GM19468 (cell line): ENCODE measurements around the gene AHCTF1.

Experiments
- ATAC-seq: cut with Tn5 transposase; IDR thresholded peaks from one replicate; pipeline ENCODE4 v1.9.1; 2021; ENCODE audit warnings: mild to moderate bottlenecking, moderate library complexity, moderate number of reproducible peaks; ENCODE audit not compliant: unreplicated experiment; ENCODE audit errors: extremely low read depth

AHCTF1 gene

GRCh38 chr1:246801241-246802020, 130.3 kb downstream of the AHCTF1 start:
- no peak for ATAC-seq

- ATAC-seq = no peak
These were observed 131.0 kb downstream of the AHCTF1 start for GRCh38 chr1:246800756-246801155.

- ATAC-seq = no peak
These were observed 131.4 kb downstream of the AHCTF1 start for GRCh38 chr1:246800356-246800755.

GRCh38 chr1:246798606-246799496, 132.9 kb downstream of the AHCTF1 start:
- no peak for ATAC-seq

GRCh38 chr1:246798107-246798506, 133.6 kb downstream of the AHCTF1 start:
- no peak for ATAC-seq

- no peak for ATAC-seq
These were observed 134.2 kb downstream of the AHCTF1 start for GRCh38 chr1:246797597-246797996.

- no peak for ATAC-seq
These were observed 134.6 kb downstream of the AHCTF1 start for GRCh38 chr1:246797157-246797556.

- no peak for ATAC-seq
These were observed 135.6 kb downstream of the AHCTF1 start for GRCh38 chr1:246795906-246796694.

GRCh38 chr1:246794828-246795671, 136.7 kb downstream of the AHCTF1 start:
- no peak for ATAC-seq

GRCh38 chr1:246794048-246794827, 137.5 kb downstream of the AHCTF1 start:
- ATAC-seq = no peak

GRCh38 chr1:246793356-246793896, 138.3 kb downstream of the AHCTF1 start:
- ATAC-seq = no peak

GRCh38 chr1:246792603-246793002, 139.1 kb downstream of the AHCTF1 start:
- no peak for ATAC-seq

GRCh38 chr1:246791303-246791918, 140.3 kb downstream of the AHCTF1 start:
- no peak for ATAC-seq

- no peak for ATAC-seq
These were observed 140.9 kb downstream of the AHCTF1 start for GRCh38 chr1:246790833-246791232.

- ATAC-seq = no peak
These were observed 141.4 kb downstream of the AHCTF1 start for GRCh38 chr1:246790364-246790763.

- no peak for ATAC-seq
These were observed 142.1 kb downstream of the AHCTF1 start for GRCh38 chr1:246789454-246790339.
